Measurements from ENCODE around the gene LINGO3. TPM values are rescaled to one million over a fixed set of nuclear protein-coding genes. Genes with fewer than 3 reads are reported as not detected.

Gene LINGO3
- total RNA-seq, 6 donors from 2014 or later: 0.10 to 0.61 (median 0.17) TPM; not detected in 3

DNA sequence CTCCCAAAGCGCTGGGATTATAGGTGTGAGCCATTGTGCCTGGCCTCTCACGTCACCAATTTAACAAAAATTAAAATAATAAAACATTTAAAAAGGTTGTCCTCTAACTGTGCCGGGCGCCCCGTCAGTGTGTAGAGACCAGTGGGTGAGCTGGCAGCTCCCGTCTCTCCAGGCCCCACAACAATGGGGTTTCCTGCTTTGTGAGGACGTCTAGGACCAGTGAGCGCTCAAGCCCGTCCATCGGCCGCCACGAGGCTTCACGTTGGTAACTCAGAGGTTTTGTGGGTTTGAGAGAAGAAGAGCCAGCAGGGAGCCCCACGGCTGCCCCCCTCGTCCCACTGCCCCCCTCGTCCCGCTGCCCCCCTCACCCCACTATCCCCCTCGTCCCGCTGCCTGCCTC lies 15.8 kb upstream of the LINGO3 start:
- Histone ChIP-seq H3K9me3 (no peaks in the 10 kb centered on the region), H3K27ac (no peak overlapping the region), H3K27me3 (no peaks in the 10 kb centered on the region), H3K36me3 (peaks cover 0 to 52% (median 35%) of the 10 kb centered on the region in 4 donors), H3K4me3 (no peak overlapping the region), H3K4me1 (peaks cover 10 to 28% (median 15%) of the 10 kb centered on the region in 4 donors)
- ATAC-seq (ENCODE audit: low FRiP score in 2 of 2): no peak
- WGBS, 2 donors: 90 to 91% methylated on average over 19 of the region's 19 CpGs
- DNase-seq: no peak
- no peak for TF ChIP-seq POLR2A (IDR thresholded peaks at IDR 0.05)
- TF ChIP-seq, protein P1, sequence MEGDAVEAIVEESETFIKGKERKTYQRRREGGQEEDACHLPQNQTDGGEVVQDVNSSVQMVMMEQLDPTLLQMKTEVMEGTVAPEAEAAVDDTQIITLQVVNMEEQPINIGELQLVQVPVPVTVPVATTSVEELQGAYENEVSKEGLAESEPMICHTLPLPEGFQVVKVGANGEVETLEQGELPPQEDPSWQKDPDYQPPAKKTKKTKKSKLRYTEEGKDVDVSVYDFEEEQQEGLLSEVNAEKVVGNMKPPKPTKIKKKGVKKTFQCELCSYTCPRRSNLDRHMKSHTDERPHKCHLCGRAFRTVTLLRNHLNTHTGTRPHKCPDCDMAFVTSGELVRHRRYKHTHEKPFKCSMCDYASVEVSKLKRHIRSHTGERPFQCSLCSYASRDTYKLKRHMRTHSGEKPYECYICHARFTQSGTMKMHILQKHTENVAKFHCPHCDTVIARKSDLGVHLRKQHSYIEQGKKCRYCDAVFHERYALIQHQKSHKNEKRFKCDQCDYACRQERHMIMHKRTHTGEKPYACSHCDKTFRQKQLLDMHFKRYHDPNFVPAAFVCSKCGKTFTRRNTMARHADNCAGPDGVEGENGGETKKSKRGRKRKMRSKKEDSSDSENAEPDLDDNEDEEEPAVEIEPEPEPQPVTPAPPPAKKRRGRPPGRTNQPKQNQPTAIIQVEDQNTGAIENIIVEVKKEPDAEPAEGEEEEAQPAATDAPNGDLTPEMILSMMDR (IDR thresholded peaks at IDR 0.05): no peak
- no peak for TF ChIP-seq POLR2AphosphoS5 (IDR thresholded peaks at IDR 0.05)
- no peak for TF ChIP-seq EP300 (IDR thresholded peaks at IDR 0.05)

DNA sequence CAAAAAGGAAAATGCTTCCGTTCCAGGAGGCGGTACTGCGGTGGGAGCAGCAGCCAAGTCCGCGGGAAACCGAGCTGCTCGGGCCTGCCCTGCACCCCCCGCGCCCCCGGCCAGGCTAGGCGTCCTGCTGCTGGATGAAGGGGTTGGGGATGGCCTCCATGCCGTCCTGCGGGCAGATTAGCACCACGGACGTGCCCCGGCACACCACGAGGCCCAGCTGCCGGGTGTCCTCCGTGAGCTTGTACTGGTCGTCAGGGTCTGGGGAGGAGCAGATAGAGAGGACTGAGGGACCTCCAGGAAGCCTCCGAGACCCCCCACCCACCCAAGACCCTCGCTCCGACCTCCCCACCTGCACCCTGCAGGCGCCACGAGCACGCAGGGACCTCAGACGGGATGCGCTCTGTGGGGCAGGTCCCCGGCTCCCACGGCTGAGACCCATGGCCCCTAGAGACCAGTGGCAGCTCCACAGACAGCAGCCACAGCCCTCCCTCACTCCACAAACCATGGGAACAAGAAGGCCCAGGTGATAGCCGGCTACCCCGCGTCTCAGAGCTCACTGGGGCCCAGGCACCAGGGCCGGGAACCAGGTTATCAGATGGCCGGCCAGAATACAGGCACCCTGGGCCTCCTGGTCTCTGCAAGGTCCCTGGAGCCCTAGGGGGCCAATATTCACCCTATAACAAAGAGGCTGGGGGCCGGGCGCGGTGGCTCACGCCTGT lies 13.8 kb upstream of the LINGO3 start:
- WGBS, 2 donors: 88 to 90% methylated on average over 19 to 31 of the region's 39 CpGs

DNA sequence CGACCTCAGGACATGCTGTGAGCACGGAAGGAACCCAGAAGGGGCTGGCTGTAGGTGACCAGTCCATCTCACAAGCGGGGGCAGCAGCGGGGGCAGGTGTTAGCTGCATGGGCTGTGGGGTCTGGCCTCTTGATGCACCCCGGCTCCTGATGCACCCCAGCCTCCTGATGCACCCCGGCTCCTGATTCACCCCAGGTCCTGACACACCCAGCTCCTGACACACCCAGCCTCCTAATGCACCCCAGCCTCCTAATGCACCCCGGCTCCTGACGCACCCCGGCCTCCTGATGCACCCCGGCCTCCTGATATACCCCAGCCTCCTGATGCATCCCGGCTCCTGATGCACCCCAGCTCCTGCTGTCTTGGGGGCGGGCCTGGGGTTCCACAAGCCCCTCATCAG lies 13.0 kb upstream of the LINGO3 start:
- Histone ChIP-seq H3K27me3 (no peaks in the 10 kb centered on the region), H3K4me1 (peaks cover 0 to 12% (median 2%) of the 10 kb centered on the region in 4 donors), H3K9me3 (peaks cover 0 to under 1% (median 0%) of the 10 kb centered on the region in 4 donors), H3K36me3 (peaks cover 0 to 51% (median 35%) of the 10 kb centered on the region in 4 donors), H3K4me3 (no peak overlapping the region), H3K27ac (no peak overlapping the region)
- 91 to 93% methylated on average over 8 to 11 of the region's 12 CpGs for WGBS, 2 donors
- TF ChIP-seq, protein P1 (IDR thresholded peaks at IDR 0.05): no peak
- TF ChIP-seq EP300 (IDR thresholded peaks at IDR 0.05): no peak
- TF ChIP-seq POLR2AphosphoS5 (IDR thresholded peaks at IDR 0.05): no peak
- no peak for TF ChIP-seq POLR2A (IDR thresholded peaks at IDR 0.05)
- DNase-seq: peak in 1 of 2 donors; percentile 66
- no peak for ATAC-seq (ENCODE audit: low FRiP score in 2 of 2)

More for the DNA sequence above, 13.8 kb upstream of the LINGO3 start:
- Histone ChIP-seq H3K27me3 (no peaks in the 10 kb centered on the region), H3K4me1 (peaks cover 0 to 15% (median 3%) of the 10 kb centered on the region in 4 donors), H3K27ac (no peak overlapping the region), H3K4me3 (no peak overlapping the region), H3K36me3 (peaks cover 0 to 52% (median 35%) of the 10 kb centered on the region in 4 donors), H3K9me3 (no peaks in the 10 kb centered on the region)
- DNase-seq (peak in 1 of 2 donors; percentile 74), ATAC-seq (ENCODE audit: low FRiP score in 2 of 2) (no peak)
- TF ChIP-seq EP300 (IDR thresholded peaks at IDR 0.05) (no peak), POLR2A (IDR thresholded peaks at IDR 0.05) (no peak)

DNA sequence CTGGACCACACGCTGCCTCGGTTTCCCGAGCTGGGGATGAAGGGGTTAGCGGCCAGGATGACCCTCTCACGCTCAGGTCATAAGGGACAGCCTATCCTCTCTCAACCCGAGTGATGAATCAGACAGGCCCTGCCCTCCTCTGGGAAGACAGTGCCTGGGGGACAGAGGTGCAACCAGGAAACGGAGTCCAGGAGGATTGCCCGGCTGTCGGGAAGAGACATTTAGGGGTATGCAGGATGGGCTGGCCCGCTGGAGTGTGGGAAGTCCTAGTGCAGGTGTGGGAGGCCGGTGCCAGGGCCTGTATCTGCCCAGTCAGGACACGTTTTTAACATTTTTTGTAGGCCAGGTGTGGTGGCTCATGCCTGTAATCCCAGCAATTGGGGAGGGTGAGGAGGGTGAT lies 12.1 kb upstream of the LINGO3 start:
- Histone ChIP-seq H3K27ac (no peak overlapping the region), H3K27me3 (no peaks in the 10 kb centered on the region), H3K9me3 (peaks cover 0 to 10% (median 3%) of the 10 kb centered on the region in 4 donors), H3K4me1 (peaks cover 0 to 8% (median 5%) of the 10 kb centered on the region in 4 donors), H3K4me3 (no peak overlapping the region), H3K36me3 (peaks cover 0 to 42% (median 30%) of the 10 kb centered on the region in 4 donors)
- no peak for TF ChIP-seq POLR2AphosphoS5 (IDR thresholded peaks at IDR 0.05)
- TF ChIP-seq, protein P1 (IDR thresholded peaks at IDR 0.05): no peak
- DNase-seq: no peak
- 83 to 86% methylated on average over 9 to 12 of the region's 12 CpGs for WGBS, 2 donors
- ATAC-seq (ENCODE audit: low FRiP score in 2 of 2): no peak

DNA sequence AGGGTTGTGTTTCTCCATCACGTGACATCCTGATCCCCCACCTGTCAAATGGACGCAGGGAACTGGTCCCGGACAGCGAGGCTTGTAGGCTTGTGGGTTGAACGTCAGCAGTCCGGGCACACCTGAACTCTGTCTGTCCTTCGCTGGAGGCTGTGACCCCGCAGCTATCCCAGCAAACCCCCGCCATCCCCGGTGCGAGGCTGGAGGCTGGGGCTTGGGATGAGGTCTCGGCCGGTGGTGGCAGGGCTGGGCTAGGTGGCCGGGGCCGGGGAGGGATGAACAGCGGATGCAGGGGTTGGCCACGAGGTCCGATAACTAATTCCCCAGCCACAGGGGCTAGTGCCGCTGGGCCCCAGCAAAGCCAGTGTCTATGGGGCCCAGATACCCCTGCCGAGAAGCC lies 11.6 kb upstream of the LINGO3 start:
- DNase-seq (peak in 1 of 2 donors; percentile 75), ATAC-seq (ENCODE audit: low FRiP score in 2 of 2) (no peak)
- Histone ChIP-seq H3K4me3 (no peak overlapping the region), H3K4me1 (peaks cover 0 to 8% (median 5%) of the 10 kb centered on the region in 4 donors), H3K9me3 (peaks cover 0 to 15% (median 6%) of the 10 kb centered on the region in 4 donors), H3K27me3 (no peaks in the 10 kb centered on the region), H3K27ac (no peak overlapping the region), H3K36me3 (peaks cover 0 to 37% (median 28%) of the 10 kb centered on the region in 4 donors)
- 70 to 94% methylated on average over 2 to 12 of the region's 20 CpGs for WGBS, 2 donors
- TF ChIP-seq, protein P1 (IDR thresholded peaks at IDR 0.05): no peak
- no peak for TF ChIP-seq POLR2AphosphoS5 (IDR thresholded peaks at IDR 0.05)
- TF ChIP-seq EP300 (IDR thresholded peaks at IDR 0.05): no peak
- TF ChIP-seq POLR2A (IDR thresholded peaks at IDR 0.05): no peak
